GM18951 (cell line): Measurements from ENCODE around the gene CIB1.

ENCODE experiments used
- POLR2A ChIP-seq: IDR thresholded peaks from 4 replicates; pipeline ENCODE4 v1.6.1; 2011; ENCODE audit warnings: mild to moderate bottlenecking; ENCODE audit not compliant: insufficient read length, insufficient read depth; ENCODE audit errors: extremely low read depth
- in situ Hi-C: fragments of 300-500 bp; cut with MboI; formaldehyde crosslinking; loops from one replicate; pipeline ENCODE4 v1.12.0; 2022; ENCODE audit warnings: low sequenced_read_pairs, mixed read lengths, inconsistent platforms; ENCODE audit not compliant: unreplicated experiment

The CIB1 gene

DNA sequence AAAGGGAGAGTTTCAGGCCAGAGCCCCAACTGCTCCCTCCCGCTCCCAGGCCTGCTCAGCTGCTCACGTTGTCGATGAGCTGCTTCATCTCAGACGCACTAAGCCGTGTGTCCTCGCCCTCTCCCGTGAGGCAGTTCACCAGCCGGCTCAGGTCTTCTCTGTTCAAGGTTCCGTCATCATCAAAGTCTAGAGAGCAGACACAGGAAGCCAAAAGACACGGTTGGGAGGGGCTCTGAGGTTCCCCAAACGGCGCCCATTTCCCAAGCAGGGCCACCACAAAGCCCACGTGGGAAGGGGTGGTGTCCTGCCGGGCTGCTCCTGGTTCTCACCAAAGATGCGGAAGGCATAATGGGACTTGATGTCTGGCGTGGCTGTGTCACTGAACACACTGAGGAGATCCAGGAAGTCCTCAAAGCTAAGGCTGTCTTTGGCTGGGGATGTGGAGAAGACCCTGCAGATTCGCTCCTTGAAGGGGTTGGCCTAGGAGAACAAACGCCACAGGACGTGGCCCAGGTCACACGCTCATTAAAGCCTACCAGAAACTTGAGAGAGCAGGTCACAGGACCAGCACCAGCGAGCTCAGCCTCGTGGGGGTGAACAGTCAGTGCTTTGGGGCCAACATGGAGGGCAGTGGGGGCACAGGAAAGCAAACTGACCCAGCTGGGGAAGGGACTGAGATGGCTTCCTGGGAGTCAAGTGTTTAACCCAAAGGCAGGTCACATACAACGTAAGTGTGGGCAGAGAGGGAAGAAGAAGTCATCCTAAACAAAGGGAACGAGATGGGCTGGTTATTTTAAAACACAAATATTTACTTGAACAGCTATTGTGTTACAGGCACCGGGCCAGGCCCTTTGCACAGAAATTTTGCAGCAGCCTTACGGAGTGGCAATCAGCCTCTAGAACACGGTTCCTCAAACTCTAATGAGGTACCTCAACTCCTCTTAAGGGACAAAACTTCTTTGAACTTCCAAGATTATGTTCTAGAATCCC, 2.4 kb downstream of the CIB1 start:
- no peak for TF ChIP-seq POLR2A
- in situ Hi-C loops = no loop called here

DNA sequence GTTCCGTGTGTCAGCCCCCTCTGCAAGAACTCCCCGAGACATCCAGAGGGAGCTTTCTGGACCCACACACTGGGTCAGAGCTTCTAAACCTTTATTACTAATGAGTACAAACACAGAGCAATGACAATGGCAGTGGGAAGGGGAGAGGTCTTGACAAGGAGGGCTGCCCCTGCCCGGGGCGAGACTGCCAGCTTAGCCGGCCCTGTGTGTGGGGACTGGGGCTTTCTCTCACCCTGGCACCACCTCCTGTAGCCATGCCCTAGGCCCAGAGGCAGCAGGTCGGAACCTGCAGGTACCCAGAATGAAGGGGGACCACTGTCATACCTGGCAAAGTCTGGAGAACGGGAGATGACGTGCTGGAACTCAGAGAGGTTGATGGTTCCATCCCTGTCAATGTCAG, 3.1 kb downstream of the CIB1 start:
- in situ Hi-C loops = no loop called here
- no peak for TF ChIP-seq POLR2A

- in situ Hi-C loops = no loop called here
- TF ChIP-seq POLR2A = no peak
Measured at GRCh38 chr15:90230071-90230494, 3.7 kb downstream of the CIB1 start.

DNA sequence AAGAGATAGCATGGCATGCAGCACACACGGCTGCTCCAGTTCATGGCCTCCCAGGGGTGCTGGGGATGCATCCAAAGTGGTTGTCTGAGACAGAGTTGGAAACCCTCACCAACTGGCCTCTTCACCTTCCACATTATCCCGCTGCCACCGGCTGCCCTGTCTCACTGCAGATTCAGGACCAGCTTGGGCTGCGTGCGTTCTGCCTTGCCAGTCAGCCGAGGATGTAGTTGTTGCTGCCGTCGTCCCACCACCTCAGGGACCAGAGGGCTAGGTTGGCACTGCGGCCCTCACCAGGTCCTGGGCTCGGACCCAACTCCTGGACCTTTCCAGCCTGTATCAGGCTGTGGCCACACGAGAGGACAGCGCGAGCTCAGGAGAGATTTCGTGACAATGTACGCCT, 4.8 kb downstream of the CIB1 start:
- in situ Hi-C loops = no loop called here
- no peak for TF ChIP-seq POLR2A

- TF ChIP-seq POLR2A = no peak
Measured at GRCh38 chr15:90227816-90228772, 5.6 kb downstream of the CIB1 start.

DNA sequence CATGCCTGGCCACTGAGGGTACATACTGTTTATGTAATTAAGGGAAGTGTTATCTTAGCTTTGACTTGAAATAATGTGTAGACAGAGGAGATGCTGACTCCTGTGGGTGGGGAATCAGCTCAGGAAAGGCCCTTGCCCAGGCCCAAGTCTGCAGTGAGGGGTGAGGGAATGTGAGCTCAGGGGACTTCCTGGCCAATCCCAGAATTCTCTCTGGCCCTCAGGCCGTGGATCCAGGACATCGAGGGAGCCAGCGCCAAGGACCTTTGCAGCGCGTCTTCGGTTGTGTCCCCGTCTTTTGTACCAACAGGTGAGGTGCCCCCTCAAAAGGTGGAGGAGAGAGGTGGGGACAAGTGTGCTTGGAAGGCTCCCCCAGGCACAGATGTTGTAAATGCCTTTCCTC, 6.4 kb downstream of the CIB1 start:
- no peak for TF ChIP-seq POLR2A
- in situ Hi-C loops = no loop called here

More at GRCh38 chr15:90227816-90228772, 5.6 kb downstream of the CIB1 start:
- in situ Hi-C loops = no loop called here

GRCh38 chr15:90225504-90226234, 8.1 kb downstream of the CIB1 start:
- in situ Hi-C loops = no loop called here
- TF ChIP-seq POLR2A = no peak

GRCh38 chr15:90225047-90225446, 8.7 kb downstream of the CIB1 start:
- in situ Hi-C loops = no loop called here
- no peak for TF ChIP-seq POLR2A

DNA sequence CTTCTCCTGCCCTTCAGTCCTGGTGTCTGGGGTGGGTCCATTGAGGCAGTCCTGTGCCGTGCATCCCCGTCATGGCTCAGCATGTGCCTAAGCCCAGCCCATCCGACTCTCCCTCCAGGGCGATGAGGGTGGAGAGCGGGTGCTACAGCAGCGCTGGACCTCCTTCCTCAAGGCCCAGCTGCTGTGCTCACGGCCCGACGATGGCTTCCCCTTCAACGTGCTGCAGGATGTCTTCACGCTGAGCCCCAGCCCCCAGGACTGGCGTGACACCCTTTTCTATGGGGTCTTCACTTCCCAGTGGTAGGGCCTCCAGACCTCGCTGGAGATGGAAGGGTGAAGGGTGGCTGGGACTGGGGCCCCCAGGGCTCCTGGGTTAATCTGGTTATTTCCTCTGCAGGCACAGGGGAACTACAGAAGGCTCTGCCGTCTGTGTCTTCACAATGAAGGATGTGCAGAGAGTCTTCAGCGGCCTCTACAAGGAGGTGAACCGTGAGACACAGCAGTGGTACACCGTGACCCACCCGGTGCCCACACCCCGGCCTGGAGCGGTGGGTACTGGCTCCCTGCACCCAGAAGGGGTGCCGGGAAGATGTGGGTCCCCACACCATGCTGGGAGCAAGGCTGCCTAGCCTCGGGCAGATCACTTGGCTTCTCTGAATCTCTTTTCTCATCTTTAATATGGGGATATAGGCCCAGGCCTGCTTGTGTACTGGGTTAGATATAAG, 10.1 kb downstream of the CIB1 start:
- TF ChIP-seq POLR2A = no peak
- in situ Hi-C loops = no loop called here

DNA sequence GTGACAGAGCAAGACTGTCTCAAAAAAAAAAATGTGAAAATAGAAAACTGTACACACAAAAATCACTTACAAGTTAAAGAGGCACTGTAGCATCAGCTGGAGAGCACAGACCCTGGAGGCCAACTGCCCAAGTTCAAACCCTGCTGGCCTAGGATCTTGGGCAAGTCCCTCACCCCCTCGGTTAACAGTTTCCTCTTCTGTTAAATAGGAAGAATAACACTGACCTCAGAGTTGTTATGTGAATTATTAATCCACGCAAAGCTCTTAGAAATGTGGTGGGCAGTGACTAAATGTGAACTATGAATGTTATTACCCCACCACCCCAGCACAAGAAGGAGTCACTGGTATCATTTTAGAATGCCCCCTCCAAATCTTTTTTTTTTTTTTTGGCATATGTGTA, 11.2 kb downstream of the CIB1 start:
- no peak for TF ChIP-seq POLR2A
- in situ Hi-C loops = no loop called here

DNA sequence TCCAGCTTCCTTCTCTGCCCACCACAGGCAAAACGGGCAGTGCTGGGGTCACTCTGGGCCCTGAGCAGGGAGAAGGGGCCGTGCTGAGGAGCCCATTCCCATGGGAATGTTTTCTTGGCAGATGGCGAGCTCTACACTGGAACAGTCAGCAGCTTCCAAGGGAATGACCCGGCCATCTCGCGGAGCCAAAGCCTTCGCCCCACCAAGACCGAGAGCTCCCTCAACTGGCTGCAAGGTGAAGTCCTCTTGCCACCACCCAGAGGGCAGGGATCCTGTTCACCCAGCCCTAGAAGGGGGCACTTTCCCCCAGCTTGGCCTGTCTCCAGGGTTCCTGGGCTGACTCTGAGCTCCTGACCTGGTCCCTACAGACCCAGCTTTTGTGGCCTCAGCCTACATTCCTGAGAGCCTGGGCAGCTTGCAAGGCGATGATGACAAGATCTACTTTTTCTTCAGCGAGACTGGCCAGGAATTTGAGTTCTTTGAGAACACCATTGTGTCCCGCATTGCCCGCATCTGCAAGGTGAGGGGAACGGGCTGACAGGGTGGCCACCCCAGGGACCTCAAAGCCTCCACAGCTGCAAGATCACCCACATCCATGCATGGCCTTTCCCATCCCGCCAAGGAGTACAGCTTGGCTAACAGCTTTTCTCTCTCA, 12.4 kb downstream of the CIB1 start:
- TF ChIP-seq POLR2A = no peak
- in situ Hi-C loops = no loop called here

- no peak for TF ChIP-seq POLR2A
- in situ Hi-C loops = loop anchor here (5.0 kb wide), 1 partner anchor 57 kb away; no protein-coding TSS in a partner anchor
Measured at GRCh38 chr15:90219421-90220141, 14.2 kb downstream of the CIB1 start.
